Right renal pelvis (tissue), 4 donors: ENCODE data around the gene FAHD2A. TPM values are rescaled to one million over a fixed set of nuclear protein-coding genes. Genes with fewer than 3 reads are reported as not detected.
"Not testable (repeated sequence)": the region's sequence is repeated elsewhere in the genome, so short reads cannot be mapped to it uniquely, and the experiment has no call there.

Experiments
- DNase-seq, 4 donors: peaks; one replicate each; pipeline ENCODE4 v3.0.0-alpha.2; 2013; ENCODE audit warnings: low read depth in 4 of 4, low spot score in 3 of 4, missing footprints in 1 of 4
- polyA plus RNA-seq, 4 donors: library from polyadenylated mRNA; unstranded; fragments of 120-200 nt; gene quantifications; one replicate each; pipeline ENCODE4 v1.2.1, GENCODE V29; 2013; ENCODE audit not compliant: insufficient read length in 4 of 4

FAHD2A gene
- polyA plus RNA-seq, 4 donors = 35.2 to 40.3 (median 38.0) TPM

GRCh38 chr2:95433373-95433772, 30.9 kb downstream of the FAHD2A start:
- not testable (repeated sequence) for DNase-seq

- not testable (repeated sequence) for DNase-seq
These were observed 31.5 kb downstream of the FAHD2A start for GRCh38 chr2:95433973-95434372.

DNA sequence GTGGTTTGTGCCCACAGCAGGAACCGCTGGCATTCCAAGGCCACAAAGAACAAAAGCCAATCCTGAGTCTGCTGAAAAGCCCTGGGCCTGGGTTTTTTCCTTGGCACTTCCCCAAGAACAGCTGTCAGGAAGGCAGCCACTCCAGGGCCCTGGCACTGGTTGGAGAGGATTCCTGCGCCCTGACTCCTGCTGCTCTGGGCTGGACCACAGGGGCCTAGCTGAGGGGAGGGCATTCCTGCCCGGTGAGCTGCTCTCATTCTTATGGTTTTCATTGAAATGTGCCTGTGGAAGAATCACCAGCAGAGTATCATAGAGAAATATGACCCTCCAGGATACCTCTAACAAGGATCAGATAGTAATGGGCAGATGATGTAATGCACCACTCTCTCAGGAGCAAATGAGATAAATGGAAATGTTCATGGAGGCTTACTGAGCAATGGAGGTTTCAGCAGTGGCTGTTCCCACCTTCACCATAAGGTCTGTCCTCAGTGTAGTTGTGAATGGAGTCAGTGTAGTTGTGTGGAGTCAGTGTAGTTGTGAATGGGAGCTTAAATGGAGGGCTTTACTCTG, 32.1 kb downstream of the FAHD2A start:
- DNase-seq = not testable (repeated sequence)

DNA sequence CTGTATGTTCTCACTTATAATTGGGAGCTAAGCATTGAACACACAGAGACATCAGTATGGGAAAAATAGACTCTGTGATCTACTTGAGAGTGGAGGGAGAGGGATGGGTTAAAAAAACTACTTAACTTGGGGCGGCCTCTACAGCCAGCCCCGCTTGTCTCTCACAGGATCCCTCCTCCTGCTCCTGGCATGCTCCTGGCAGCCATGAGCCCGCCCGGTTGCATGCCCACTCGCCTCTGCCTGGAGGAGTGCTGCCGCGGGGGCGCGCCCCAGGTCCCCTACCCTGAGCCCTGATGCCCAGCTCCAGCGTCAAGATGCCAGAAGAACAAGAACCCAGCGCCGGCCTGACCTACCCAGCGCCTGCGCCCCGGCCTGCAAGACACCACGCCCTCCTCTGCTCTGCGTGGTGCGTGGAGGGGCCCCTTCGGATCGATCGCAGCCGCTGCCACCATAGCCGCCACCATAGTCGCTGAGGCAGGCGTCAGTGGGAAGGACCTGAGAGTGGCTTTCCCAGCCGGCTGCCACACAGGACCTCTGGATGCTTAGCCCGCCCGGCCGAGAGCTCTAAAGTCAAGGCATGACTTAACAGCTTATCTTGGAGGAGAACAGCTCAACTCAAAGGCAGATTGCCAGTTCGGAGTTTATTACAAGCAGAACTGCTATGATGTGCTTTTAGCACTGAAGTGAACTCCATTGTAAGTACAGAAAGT, 32.8 kb downstream of the FAHD2A start:
- not testable (repeated sequence) for DNase-seq

GRCh38 chr2:95435872-95436209, 33.3 kb downstream of the FAHD2A start:
- not testable (repeated sequence) for DNase-seq

GRCh38 chr2:95442474-95443099, 40.1 kb downstream of the FAHD2A start:
- DNase-seq = not testable (repeated sequence)

- not testable (repeated sequence) for DNase-seq
These were observed 42.8 kb downstream of the FAHD2A start for GRCh38 chr2:95445317-95445716.

DNA sequence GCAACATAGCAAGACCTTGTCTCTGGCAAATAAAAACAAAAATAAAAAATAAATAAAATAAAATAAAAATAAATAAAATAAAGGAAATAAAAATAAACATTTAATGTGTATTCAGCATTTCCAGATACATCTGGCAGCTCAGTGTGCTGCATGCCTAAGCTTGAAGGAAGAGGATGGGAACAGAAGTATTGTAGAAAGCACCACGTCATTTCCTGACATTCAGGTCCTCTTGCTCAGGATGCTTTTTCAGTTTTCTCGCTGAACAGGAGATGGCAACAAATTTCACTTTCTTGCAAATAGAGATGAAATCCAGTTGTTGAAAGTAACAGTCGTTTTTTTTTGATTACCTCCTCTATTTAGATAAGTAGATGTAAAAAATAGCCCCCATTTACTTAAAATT, 60.8 kb downstream of the FAHD2A start:
- not testable (repeated sequence) for DNase-seq

Other genes starting within 250 kb of the FAHD2A start
- gene ZNF514, start 242.9 kb upstream of the FAHD2A start, polyA plus RNA-seq = 10 to 100 TPM; 21.6 to 35.2 (median 23.4) TPM
- gene ZNF2, start 236.9 kb upstream of the FAHD2A start, polyA plus RNA-seq = 1 to 10 TPM; 7.6 to 9.5 (median 8.1) TPM
- 1 to 10 TPM; 3.9 to 4.9 (median 4.9) TPM for gene ZNF892, start 195.2 kb upstream of the FAHD2A start, polyA plus RNA-seq
- gene PROM2, start 128.3 kb upstream of the FAHD2A start, polyA plus RNA-seq = 10 to 100 TPM; 24.9 to 45.1 (median 34.7) TPM
- gene KCNIP3, start 105.4 kb upstream of the FAHD2A start, polyA plus RNA-seq = 10 to 100 TPM; 14.6 to 16.8 (median 15.3) TPM
- gene TRIM43B, start 82.0 kb downstream of the FAHD2A start, polyA plus RNA-seq = under 1 TPM in 2 of 4 donors, not detected in 2; 0.44 to 0.57 TPM
- under 1 TPM; 0.27 to 0.73 (median 0.60) TPM for gene TRIM43, start 189.3 kb downstream of the FAHD2A start, polyA plus RNA-seq